HL-60 (cell line): ENCODE data around the gene WNT3.

Experiments
- DNase-seq, 2 experiments: peaks; one replicate each; pipeline ENCODE4 v3.0.0-alpha.2; 2010 to 2020; ENCODE audit warnings: low read depth in 1 of 2, low spot score in 1 of 2
- H3K27ac ChIP-seq: fragments of 250-450 bp; sonication (Bioruptor Pico); replicated peaks from 2 replicates; pipeline ENCODE4 v1.5.1; 2020; ENCODE audit warnings: mild to moderate bottlenecking, moderate library complexity
- H3K27me3 ChIP-seq: fragments of 250-450 bp; sonication (Bioruptor Pico); 2 replicates; pipeline ENCODE4 v1.5.1; 2021; ENCODE audit warnings: mild to moderate bottlenecking, moderate library complexity; ENCODE audit not compliant: insufficient read depth, poor library complexity, severe bottlenecking
- H3K4me3 ChIP-seq: replicated peaks from 2 replicates; pipeline ENCODE4 v1.5.1; 2011; ENCODE audit warnings: mild to moderate bottlenecking, control low read depth, low read length; ENCODE audit not compliant: insufficient read depth
- GABPA ChIP-seq: IDR thresholded peaks from 2 replicates; pipeline ENCODE4 v1.6.1; 2012; ENCODE audit warnings: low read depth
- POLR2AphosphoS5 ChIP-seq: IDR thresholded peaks from 2 replicates; pipeline ENCODE4 v1.6.1; 2012; ENCODE audit warnings: low read depth
- SPI1 ChIP-seq: IDR thresholded peaks from 2 replicates; pipeline ENCODE4 v1.6.1; 2012; ENCODE audit warnings: low read depth, mild to moderate bottlenecking, borderline replicate concordance
- TF ChIP-seq, protein P1 (sequence below): IDR thresholded peaks from one replicate; pipeline ENCODE4 v1.5.1; 2011; ENCODE audit warnings: low read length, control low read depth, inconsistent platforms; ENCODE audit not compliant: insufficient read depth
- TF ChIP-seq, protein P2 (sequence below): IDR thresholded peaks from 2 replicates; pipeline ENCODE4 v1.6.1; 2012; ENCODE audit warnings: low read depth; ENCODE audit not compliant: insufficient replicate concordance

Gene WNT3

DNA sequence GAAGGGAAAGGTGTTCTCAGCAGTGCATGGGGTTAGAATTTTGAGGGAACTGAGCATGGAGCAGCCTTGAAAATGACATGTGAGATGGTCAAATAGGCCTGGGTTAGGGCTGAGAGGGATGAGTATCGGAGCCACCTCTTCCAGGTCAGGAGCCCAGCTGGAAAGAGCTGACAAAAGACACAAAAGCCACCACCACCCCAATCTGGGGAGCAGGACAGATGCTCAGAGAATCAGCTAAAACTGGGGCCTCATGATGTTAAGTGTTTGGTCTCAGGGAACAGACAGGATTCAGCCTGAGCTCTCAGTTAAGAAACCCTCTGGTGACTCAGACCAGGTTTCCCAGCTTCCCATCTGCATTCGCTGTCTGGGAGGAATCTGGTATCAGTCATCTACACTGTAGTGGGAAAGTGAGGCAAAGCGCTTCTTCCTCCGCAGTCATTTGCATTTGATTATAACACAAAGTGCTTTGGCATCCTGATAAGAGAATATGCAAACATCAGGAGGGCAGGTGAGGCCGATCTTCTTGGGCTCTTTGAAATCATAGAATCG lies 35.5 kb upstream of the WNT3 start:
- no peak for DNase-seq
- Histone ChIP-seq H3K27me3 (peaks cover 34% of the 10 kb centered on the region), H3K4me3 (no peak overlapping the region), H3K27ac (no peak overlapping the region)
- TF ChIP-seq GABPA = no peak
- TF ChIP-seq, protein P1, sequence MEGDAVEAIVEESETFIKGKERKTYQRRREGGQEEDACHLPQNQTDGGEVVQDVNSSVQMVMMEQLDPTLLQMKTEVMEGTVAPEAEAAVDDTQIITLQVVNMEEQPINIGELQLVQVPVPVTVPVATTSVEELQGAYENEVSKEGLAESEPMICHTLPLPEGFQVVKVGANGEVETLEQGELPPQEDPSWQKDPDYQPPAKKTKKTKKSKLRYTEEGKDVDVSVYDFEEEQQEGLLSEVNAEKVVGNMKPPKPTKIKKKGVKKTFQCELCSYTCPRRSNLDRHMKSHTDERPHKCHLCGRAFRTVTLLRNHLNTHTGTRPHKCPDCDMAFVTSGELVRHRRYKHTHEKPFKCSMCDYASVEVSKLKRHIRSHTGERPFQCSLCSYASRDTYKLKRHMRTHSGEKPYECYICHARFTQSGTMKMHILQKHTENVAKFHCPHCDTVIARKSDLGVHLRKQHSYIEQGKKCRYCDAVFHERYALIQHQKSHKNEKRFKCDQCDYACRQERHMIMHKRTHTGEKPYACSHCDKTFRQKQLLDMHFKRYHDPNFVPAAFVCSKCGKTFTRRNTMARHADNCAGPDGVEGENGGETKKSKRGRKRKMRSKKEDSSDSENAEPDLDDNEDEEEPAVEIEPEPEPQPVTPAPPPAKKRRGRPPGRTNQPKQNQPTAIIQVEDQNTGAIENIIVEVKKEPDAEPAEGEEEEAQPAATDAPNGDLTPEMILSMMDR = no peak
- TF ChIP-seq SPI1 = no peak
- TF ChIP-seq POLR2AphosphoS5 = no peak
- TF ChIP-seq, protein P2, sequence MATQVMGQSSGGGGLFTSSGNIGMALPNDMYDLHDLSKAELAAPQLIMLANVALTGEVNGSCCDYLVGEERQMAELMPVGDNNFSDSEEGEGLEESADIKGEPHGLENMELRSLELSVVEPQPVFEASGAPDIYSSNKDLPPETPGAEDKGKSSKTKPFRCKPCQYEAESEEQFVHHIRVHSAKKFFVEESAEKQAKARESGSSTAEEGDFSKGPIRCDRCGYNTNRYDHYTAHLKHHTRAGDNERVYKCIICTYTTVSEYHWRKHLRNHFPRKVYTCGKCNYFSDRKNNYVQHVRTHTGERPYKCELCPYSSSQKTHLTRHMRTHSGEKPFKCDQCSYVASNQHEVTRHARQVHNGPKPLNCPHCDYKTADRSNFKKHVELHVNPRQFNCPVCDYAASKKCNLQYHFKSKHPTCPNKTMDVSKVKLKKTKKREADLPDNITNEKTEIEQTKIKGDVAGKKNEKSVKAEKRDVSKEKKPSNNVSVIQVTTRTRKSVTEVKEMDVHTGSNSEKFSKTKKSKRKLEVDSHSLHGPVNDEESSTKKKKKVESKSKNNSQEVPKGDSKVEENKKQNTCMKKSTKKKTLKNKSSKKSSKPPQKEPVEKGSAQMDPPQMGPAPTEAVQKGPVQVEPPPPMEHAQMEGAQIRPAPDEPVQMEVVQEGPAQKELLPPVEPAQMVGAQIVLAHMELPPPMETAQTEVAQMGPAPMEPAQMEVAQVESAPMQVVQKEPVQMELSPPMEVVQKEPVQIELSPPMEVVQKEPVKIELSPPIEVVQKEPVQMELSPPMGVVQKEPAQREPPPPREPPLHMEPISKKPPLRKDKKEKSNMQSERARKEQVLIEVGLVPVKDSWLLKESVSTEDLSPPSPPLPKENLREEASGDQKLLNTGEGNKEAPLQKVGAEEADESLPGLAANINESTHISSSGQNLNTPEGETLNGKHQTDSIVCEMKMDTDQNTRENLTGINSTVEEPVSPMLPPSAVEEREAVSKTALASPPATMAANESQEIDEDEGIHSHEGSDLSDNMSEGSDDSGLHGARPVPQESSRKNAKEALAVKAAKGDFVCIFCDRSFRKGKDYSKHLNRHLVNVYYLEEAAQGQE = no peak

DNA sequence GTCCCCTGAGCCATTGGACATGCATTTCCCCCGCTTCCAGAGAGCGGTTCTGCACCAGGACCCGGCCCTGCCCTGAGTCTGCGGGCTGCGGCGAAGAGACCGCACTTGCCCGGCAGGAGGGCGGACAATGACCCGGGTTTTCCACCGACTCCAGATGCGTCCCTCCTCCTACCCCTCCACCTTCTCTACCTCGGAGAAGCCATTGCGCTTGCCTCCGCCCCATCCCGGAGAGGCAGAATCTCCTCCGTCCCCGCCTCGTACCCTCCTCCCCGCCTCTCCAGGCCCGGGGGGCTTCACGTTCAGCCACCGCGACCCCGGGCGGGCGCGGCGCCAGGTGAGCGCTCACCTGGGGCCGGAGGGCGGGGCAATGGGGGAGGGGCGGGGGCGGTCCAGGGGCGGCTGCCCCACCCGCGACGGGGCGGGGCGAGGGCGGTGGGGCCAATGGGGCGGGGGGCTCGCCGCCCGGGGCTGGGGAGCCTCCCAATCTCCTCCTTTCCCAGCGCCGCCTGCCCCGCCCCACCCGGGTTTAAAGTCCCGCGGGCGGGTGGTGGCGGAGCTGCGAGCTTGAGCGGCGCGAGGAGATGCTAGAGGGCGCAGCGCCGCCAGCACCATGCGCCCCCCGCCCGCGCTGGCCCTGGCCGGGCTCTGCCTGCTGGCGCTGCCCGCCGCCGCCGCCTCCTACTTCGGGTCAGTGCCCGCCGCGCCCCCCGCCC lies 32.7 kb upstream of the WNT3 start, which contains the start of gene WNT9B:
Gene WNT9B (plus strand): TSS at position 555 of the 713 bp plus-strand sequence. CDS start 56 bp downstream, at position 611.
- TF ChIP-seq GABPA = no peak
- TF ChIP-seq, protein P1 = no peak
- TF ChIP-seq, protein P2 = no peak
- no peak for TF ChIP-seq SPI1
- no peak for TF ChIP-seq POLR2AphosphoS5
- no peak for DNase-seq
- Histone ChIP-seq H3K4me3 (no peak within 1 kb of the TSS), H3K27me3 (peaks cover 34% of the 10 kb centered on the region), H3K27ac (no peak within 1 kb of the TSS)

DNA sequence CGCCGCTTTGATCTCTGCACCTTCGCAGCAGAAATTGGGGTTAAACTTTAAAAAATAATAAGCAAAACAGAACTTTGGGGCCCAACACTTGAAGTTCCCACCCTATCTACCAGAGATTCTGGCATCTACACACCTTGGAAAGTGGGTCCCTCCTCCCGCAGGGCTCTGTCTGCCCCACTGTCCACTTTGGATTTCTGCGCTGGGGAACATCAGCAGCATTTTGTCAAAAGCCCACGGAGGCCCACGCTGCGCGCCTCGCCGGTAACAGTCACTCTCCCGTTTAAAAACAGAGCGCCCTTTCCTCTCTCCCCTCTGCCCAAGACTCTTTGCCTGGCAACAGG lies 32.2 kb upstream of the WNT3 start:
- H3K4me3 ChIP-seq = no peak overlapping the region
- H3K27ac ChIP-seq = no peak overlapping the region
- H3K27me3 ChIP-seq = peaks cover 34% of the 10 kb centered on the region
- TF ChIP-seq, protein P2 = no peak
- no peak for TF ChIP-seq SPI1
- TF ChIP-seq POLR2AphosphoS5 = no peak
- TF ChIP-seq, protein P1 = no peak
- no peak for TF ChIP-seq GABPA
- DNase-seq = no peak
